H9 (cell line): ENCODE results near the gene ZNF860. TPM values are rescaled to one million over a fixed set of nuclear protein-coding genes. Genes with fewer than 3 reads are reported as not detected.

Source experiments
- DNase-seq: peaks from one replicate; pipeline ENCODE4 v3.0.0-alpha.2; 2017
- H2AFZ ChIP-seq: one replicate; pipeline ENCODE4 v1.6.1; 2013; ENCODE audit warnings: mild to moderate bottlenecking, low read length, control low read depth, moderate library complexity
- H2AK5ac ChIP-seq: 2 replicates; pipeline ENCODE4 v1.6.1; 2013; ENCODE audit warnings: low read length, control low read depth, mixed read lengths; ENCODE audit not compliant: insufficient read length
- H2BK120ac ChIP-seq: one replicate; pipeline ENCODE4 v1.6.1; 2013; ENCODE audit warnings: low read depth, mild to moderate bottlenecking, low read length, control low read depth, inconsistent platforms; ENCODE audit not compliant: poor library complexity, severe bottlenecking
- H2BK12ac ChIP-seq: 2 replicates; pipeline ENCODE4 v1.6.1; 2013; ENCODE audit warnings: low read length, control low read depth, mixed read lengths, low read depth; ENCODE audit not compliant: insufficient read length
- H2BK15ac ChIP-seq: 2 replicates; pipeline ENCODE4 v1.6.1; 2013; ENCODE audit warnings: low read depth, low read length, control low read depth
- H2BK20ac ChIP-seq: one replicate; pipeline ENCODE4 v1.6.1; 2013; ENCODE audit warnings: low read depth, mild to moderate bottlenecking, low read length, control low read depth, inconsistent platforms; ENCODE audit not compliant: poor library complexity, severe bottlenecking
- H2BK5ac ChIP-seq: 2 replicates; pipeline ENCODE4 v1.6.1; 2013; ENCODE audit warnings: low read length, control low read depth, mixed read lengths; ENCODE audit not compliant: insufficient read length
- H3K14ac ChIP-seq: 2 replicates; pipeline ENCODE4 v1.6.1; 2013; ENCODE audit warnings: low read length, control low read depth; ENCODE audit not compliant: insufficient read depth
- H3K18ac ChIP-seq: 2 replicates; pipeline ENCODE4 v1.6.1; 2013; ENCODE audit warnings: low read depth, mild to moderate bottlenecking, mixed read lengths, low read length, control low read depth; ENCODE audit not compliant: insufficient read length
- H3K23ac ChIP-seq: 2 replicates; pipeline ENCODE4 v1.6.1; 2013; ENCODE audit warnings: low read length, control low read depth, mixed read lengths, low read depth; ENCODE audit not compliant: insufficient read length
- H3K23me2 ChIP-seq: 2 replicates; pipeline ENCODE4 v1.6.1; 2013; ENCODE audit warnings: low read depth, mild to moderate bottlenecking, mixed read lengths, low read length, control low read depth; ENCODE audit not compliant: insufficient read length, poor library complexity, severe bottlenecking
- H3K27ac ChIP-seq: 2 replicates; pipeline ENCODE4 v1.5.1; 2013; ENCODE audit warnings: low read length, control low read depth, mixed read lengths, low read depth; ENCODE audit not compliant: insufficient read length
- H3K27me3 ChIP-seq: 2 replicates; pipeline ENCODE4 v1.6.1; 2013; ENCODE audit warnings: low read length, control low read depth, inconsistent platforms; ENCODE audit not compliant: insufficient read depth
- H3K4ac ChIP-seq: 2 replicates; pipeline ENCODE4 v1.6.1; 2013; ENCODE audit warnings: low read depth, mild to moderate bottlenecking, control low read depth, inconsistent platforms, low read length, moderate library complexity
- H3K4me1 ChIP-seq: 2 replicates; pipeline ENCODE4 v1.6.1; 2013; ENCODE audit warnings: low read length, control low read depth, inconsistent platforms; ENCODE audit not compliant: insufficient read depth
- H3K4me2 ChIP-seq: 2 replicates; pipeline ENCODE4 v1.6.1; 2013; ENCODE audit warnings: low read length, control low read depth, mixed read lengths; ENCODE audit not compliant: insufficient read length, insufficient read depth
- H3K56ac ChIP-seq: 2 replicates; pipeline ENCODE4 v1.6.1; 2013; ENCODE audit warnings: low read depth, mild to moderate bottlenecking, mixed read lengths, low read length, control low read depth; ENCODE audit not compliant: insufficient read length
- H3K79me1 ChIP-seq: 2 replicates; pipeline ENCODE4 v1.6.1; 2013; ENCODE audit warnings: low read depth, mild to moderate bottlenecking, moderate library complexity, low read length, control low read depth, inconsistent platforms; ENCODE audit not compliant: insufficient read depth, poor library complexity, severe bottlenecking
- H3K79me2 ChIP-seq: 2 replicates; pipeline ENCODE4 v1.6.1; 2013; ENCODE audit warnings: low read length, control low read depth, inconsistent platforms; ENCODE audit not compliant: insufficient read depth
- H3K9ac ChIP-seq: 2 replicates; pipeline ENCODE4 v1.6.1; 2013; ENCODE audit warnings: low read length, control low read depth, mixed read lengths; ENCODE audit not compliant: insufficient read length; ENCODE audit errors: extremely low read depth
- H3K9me3 ChIP-seq: one replicate; pipeline ENCODE4 v1.6.1; 2013; ENCODE audit warnings: low read depth, low read length, inconsistent platforms; ENCODE audit not compliant: control insufficient read depth
- H3T11ph ChIP-seq: one replicate; pipeline ENCODE4 v1.6.1; 2013; ENCODE audit warnings: mild to moderate bottlenecking, low read length, control low read depth, inconsistent platforms
- H4K20me1 ChIP-seq: one replicate; pipeline ENCODE4 v1.6.1; 2013; ENCODE audit not compliant: control insufficient read depth, insufficient read length, insufficient read depth
- H4K5ac ChIP-seq: 2 replicates; pipeline ENCODE4 v1.6.1; 2013; ENCODE audit warnings: low read depth, mild to moderate bottlenecking, mixed read lengths, low read length, control low read depth; ENCODE audit not compliant: insufficient read length
- H4K8ac ChIP-seq: replicated peaks from 2 replicates; pipeline ENCODE4 v1.6.1; 2013; ENCODE audit warnings: low read length, control low read depth, mixed read lengths, low read depth; ENCODE audit not compliant: insufficient read length
- H4K91ac ChIP-seq: 2 replicates; pipeline ENCODE4 v1.6.1; 2013; ENCODE audit warnings: low read depth, mild to moderate bottlenecking, moderate library complexity, mixed read lengths, low read length, control low read depth; ENCODE audit not compliant: insufficient read length
- H3K27ac Mint-ChIP-seq, 3 experiments: 2 replicates in 2 of 3; 3 replicates in 1 of 3; pipeline ENCODE4 v1.8.0; 2020 to 2021; ENCODE audit warnings: mixed read lengths in 3 of 3, mild to moderate bottlenecking in 1 of 3, moderate library complexity in 1 of 3
- H3K27me3 Mint-ChIP-seq: 2 replicates; pipeline ENCODE4 v1.8.0; 2021; ENCODE audit warnings: low read depth, mild to moderate bottlenecking, moderate library complexity, mixed read lengths
- H3K36me3 Mint-ChIP-seq, 3 experiments: 2 replicates in 2 of 3; 3 replicates in 1 of 3; pipeline ENCODE4 v1.8.0; 2020 to 2021; ENCODE audit warnings: low read depth in 3 of 3, mixed read lengths in 3 of 3; ENCODE audit not compliant: insufficient read depth in 1 of 3
- H3K4me1 Mint-ChIP-seq, 2 experiments: 2 replicates each; pipeline ENCODE4 v1.8.0; 2020; ENCODE audit warnings: mixed read lengths in 2 of 2
- H3K4me3 Mint-ChIP-seq, 2 experiments: 2 replicates in 1 of 2; 3 replicates in 1 of 2; pipeline ENCODE4 v1.8.0; 2020 to 2021; ENCODE audit warnings: mild to moderate bottlenecking in 2 of 2, mixed read lengths in 2 of 2, moderate library complexity in 1 of 2
- H3K9me3 Mint-ChIP-seq, 2 experiments: 2 replicates in 1 of 2; 3 replicates in 1 of 2; pipeline ENCODE4 v1.8.0; 2020; ENCODE audit warnings: mild to moderate bottlenecking in 2 of 2, mixed read lengths in 2 of 2, moderate library complexity in 1 of 2
- CTCF ChIP-seq: fragments of 200-600 bp; sonication (generic); conservative IDR thresholded peaks from 3 replicates; pipeline ENCODE4 v1.8.0; 2021; ENCODE audit warnings: antibody characterized with exemption, mild to moderate bottlenecking
- WGBS: extraction: QIAGEN DNeasy Blood & Tissue Kit; methylation state at CpG from one replicate; pipeline ENCODE4 v1.1.7; 2013; ENCODE audit warnings: missing lambda C conversion rate, low lambda C conversion rate, mixed read lengths; ENCODE audit not compliant: insufficient read length; ENCODE audit errors: extremely low coverage; 5-methylcytosine and 5-hydroxymethylcytosine counted together
- total RNA-seq: library from RNA; stranded (reverse); gene quantifications from 2 replicates; pipeline ENCODE4 v1.2.1, GENCODE V29; 2021

ZNF860 gene
- total RNA-seq, 1 experiment from 2014 or later, result 2.6 TPM

DNA sequence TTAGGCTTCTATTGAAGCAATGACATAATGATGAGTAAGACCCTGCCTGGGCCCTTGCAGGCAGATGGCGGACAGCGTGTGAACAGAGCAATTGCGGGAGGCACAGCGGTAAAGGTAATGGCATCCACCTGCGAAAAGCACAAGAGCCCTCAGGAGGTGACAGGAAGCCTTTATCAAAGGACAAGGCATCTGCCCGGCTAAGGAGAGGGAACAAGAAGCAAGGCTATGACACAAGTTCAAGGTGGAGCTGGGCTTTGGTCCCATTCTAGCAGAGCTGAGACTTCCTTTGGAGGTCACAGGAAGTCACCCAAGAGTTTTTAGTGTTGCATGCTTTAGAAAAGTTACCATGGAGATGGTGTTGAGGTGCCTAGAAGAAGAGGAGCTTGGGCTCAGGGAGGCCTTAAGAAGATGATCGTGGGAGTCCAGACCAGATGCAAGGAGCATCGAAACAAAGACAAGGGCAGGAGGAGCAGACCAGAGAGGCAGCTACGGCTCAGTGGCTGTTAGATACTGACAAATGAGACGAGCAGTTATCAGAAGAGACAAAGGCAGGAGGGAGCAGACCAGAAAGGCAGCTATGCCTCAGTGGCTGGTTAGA is 35.0 kb upstream of the ZNF860 start:
- Mint-ChIP-seq H3K27ac (peak overlapping the region; percentile 31 to 45 (median 44); a peak in 6 of 7 replicates), H3K4me1 (peaks cover 43 to 45% of the 10 kb centered on the region in 2 experiments), H3K36me3 (peaks cover 10 to 14% (median 13%) of the 10 kb centered on the region in 3 experiments), H3K4me3 (no peak overlapping the region), H3K27me3 (no peaks in the 10 kb centered on the region), H3K9me3 (peaks cover 11 to 12% of the 10 kb centered on the region in 2 experiments)
- H2AFZ ChIP-seq, result no peak overlapping the region
- no peak for TF ChIP-seq CTCF
- no peak overlapping the region for H3T11ph ChIP-seq
- no CpG with 5 or more reads among the region's 10 CpGs for WGBS
- H3K9me3 ChIP-seq, result no peaks in the 10 kb centered on the region
- H4K20me1 ChIP-seq, result no peaks in the 10 kb centered on the region
- H3K4me1 ChIP-seq, result peaks cover 22% of the 10 kb centered on the region
- no peak for DNase-seq
- H2AK5ac ChIP-seq, result no peak overlapping the region
- H3K18ac ChIP-seq, result no peak overlapping the region
- H2BK120ac ChIP-seq, result no peak overlapping the region
- H3K79me2 ChIP-seq, result peaks cover 43% of the 10 kb centered on the region; the same call in 1 of the 2 replicates
- H2BK20ac ChIP-seq, result no peak overlapping the region
- no peak overlapping the region for H2BK5ac ChIP-seq
- no peak overlapping the region for H3K56ac ChIP-seq
- H3K27me3 ChIP-seq, result no peaks in the 10 kb centered on the region
- no peak overlapping the region for H4K8ac ChIP-seq
- H4K5ac ChIP-seq, result no peak overlapping the region
- H3K23me2 ChIP-seq, result no peaks in the 10 kb centered on the region
- no peak overlapping the region for H3K9ac ChIP-seq
- no peak overlapping the region for H4K91ac ChIP-seq
- peak overlapping the region; percentile 51; the same call in 1 of the 2 replicates for H3K14ac ChIP-seq
- H2BK12ac ChIP-seq, result no peak overlapping the region
- H3K27ac ChIP-seq, result no peak overlapping the region
- peaks cover 2% of the 10 kb centered on the region for H3K79me1 ChIP-seq
- no peak overlapping the region for H2BK15ac ChIP-seq
- no peak overlapping the region for H3K23ac ChIP-seq
- H3K4ac ChIP-seq, result no peak overlapping the region
- H3K4me2 ChIP-seq, result no peak overlapping the region
